ENCODE data around the gene TENM3. TPM values are rescaled to one million over a fixed set of nuclear protein-coding genes. Genes with fewer than 3 reads are reported as not detected.
"Not testable (repeated sequence)": the region's sequence is repeated elsewhere in the genome, so short reads cannot be mapped to it uniquely, and the experiment has no call there.

TENM3 gene
- total RNA-seq: 62.0 TPM

DNA sequence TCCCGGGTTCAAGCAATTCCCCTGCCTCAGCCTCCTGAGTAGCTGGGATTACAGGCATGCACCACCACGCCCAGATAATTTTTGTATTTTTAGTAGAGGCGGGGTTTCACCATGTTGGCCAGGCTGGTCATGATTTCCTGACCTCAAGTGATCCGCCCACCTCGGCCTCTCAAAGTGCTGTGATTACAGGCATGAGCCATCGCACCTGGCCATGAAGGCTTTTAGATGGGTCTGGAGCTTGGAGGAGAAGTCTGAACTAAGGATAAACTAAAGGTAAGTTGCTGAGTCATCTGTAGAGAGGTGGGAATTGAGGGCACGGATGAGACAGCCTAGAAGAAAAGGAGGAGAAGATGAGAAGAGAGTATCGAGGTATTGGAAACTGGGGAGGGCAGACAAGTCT is at the start of gene TENM3:
Gene TENM3, plus strand, starts transcription at position 199 of the 400 bp plus-strand sequence. CDS start 80,619 bp downstream, outside the sequence.
- DNase-seq: not testable (repeated sequence)

DNA sequence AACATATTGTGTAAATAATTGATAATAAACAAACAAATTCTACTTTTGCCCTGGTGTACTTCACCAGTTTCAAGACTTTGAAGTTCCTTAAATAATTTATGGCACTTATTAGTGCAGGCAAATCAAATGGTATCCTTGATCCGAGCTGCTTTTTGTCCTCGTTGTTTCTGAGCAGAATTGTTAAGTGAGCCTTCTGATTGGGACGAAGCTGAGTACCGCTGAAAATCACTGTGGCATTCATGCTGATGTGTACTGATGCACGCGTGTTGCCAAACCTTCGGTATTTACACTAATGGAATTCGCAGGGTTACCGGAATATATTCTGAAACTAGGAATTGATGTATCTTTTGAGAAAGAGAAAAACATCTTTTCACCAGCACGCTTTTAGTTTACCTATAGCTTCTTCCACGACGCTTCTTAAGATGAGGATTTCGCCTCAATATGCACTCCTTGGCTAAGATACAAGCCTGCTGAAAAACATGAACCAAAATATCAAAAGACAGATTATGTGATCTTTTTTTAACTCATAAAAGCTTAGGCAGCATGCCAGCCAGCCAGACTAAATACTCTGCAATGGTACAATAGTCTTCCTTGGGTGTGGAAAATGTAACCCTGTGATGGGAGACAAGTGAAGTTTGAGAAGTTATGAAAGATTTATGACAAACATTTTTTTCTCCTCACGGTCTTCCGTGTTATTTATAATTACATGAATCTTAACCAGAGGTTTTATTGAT is 48.9 kb upstream of the TENM3 start:
- peak; percentile 50 for DNase-seq

- DNase-seq: no peak
Measured at GRCh38 chr4:182197611-182198010, 45.6 kb upstream of the TENM3 start.

DNA sequence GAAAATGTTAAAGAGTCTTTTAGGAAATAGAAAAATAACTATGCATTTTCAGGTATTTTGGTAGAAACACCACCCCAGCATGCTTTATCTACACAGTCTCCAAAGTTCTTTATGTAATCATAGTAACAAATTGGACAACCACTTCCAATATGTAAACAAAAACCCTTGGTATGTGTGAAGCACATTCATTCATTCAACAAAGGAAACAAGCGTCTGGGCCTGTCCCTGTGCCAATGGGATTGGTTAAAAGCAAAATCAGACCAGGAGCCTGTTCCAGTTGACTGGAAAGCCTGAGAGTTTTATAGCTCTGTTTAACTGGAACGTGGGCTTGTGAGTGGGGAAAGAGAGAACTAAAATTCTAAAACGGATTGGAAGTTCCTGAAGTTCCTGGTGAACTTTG is 41.3 kb upstream of the TENM3 start:
- no peak for DNase-seq

- DNase-seq: no peak
Measured at GRCh38 chr4:182202650-182203049, 40.6 kb upstream of the TENM3 start.

- DNase-seq: no peak
Measured at GRCh38 chr4:182203872-182204411, 39.3 kb upstream of the TENM3 start.

DNA sequence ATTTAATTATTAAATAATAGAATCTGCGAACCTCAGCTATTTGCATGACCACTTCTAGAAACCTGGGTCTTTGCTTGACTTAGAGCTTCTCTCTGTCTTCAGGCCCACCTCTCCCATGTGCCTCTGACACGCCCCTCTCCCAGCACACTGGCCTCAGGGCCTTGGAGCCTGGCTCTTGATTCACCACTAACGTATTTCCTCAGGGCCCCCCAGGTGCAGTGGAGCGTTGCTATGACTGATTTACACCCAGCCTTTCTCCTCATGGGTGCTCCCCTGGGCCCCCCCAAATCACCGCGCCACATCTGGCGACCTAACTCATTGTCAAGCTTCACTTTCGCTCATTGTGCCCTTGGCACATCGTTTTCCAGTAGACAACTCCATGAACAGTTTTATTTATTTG is 37.9 kb upstream of the TENM3 start:
- DNase-seq: no peak

DNA sequence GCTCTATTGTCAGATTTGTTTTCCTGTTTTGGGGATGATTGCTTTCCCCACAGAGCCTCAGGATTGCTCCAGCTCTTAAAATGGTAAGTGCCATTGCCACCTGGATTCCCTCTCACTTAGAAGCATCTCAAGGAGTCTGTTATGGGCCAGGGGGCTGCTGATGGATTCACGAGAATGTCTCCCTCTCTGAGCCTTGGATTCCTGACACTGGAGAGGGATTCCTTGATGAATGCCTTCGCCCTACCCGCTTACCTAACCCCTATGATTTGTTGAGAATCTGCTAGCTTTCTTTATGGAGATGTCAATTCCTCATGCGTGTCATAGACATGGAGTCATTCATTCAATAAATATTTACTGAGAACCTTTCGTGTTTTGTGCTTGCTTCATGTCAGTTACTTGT is 36.9 kb upstream of the TENM3 start:
- no peak for DNase-seq

- DNase-seq: peak; percentile 36
Measured at GRCh38 chr4:182206916-182207315, 36.3 kb upstream of the TENM3 start.

DNA sequence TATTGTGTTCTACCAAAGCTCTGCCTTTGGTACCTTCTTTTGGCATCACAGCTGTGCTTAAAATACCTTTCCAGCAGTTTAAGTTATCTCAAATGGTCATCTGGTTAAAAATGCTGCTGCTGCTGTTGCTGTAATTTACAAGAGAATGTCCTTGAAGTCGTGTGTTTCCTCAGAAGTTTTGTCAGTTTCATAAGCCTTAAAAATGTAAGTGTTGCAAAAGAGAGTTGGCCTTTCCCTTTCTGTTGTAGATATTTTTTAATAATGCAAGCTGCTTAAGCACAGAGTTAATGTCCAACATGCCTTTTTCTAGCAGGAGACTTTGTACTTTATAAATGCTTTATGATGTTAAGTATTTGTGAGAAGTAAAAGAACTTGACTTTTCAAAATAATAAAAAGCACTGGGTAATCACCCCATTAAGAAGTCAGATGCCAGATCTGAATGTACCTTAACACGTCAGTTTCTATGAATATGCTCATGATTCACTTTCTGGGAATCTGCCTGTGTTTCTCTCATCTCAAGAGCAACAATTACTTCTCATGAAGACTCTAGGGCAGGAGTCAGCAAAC is 35.3 kb upstream of the TENM3 start:
- DNase-seq: peak; percentile 54

GRCh38 chr4:182208526-182209050 is 34.6 kb upstream of the TENM3 start:
- no peak for DNase-seq

- DNase-seq: peak; percentile 88
Measured at GRCh38 chr4:182212211-182212761, 30.9 kb upstream of the TENM3 start.

GRCh38 chr4:182213004-182213403 is 30.2 kb upstream of the TENM3 start:
- no peak for DNase-seq

- no peak for DNase-seq
Measured at GRCh38 chr4:182215148-182215547, 28.1 kb upstream of the TENM3 start.

DNA sequence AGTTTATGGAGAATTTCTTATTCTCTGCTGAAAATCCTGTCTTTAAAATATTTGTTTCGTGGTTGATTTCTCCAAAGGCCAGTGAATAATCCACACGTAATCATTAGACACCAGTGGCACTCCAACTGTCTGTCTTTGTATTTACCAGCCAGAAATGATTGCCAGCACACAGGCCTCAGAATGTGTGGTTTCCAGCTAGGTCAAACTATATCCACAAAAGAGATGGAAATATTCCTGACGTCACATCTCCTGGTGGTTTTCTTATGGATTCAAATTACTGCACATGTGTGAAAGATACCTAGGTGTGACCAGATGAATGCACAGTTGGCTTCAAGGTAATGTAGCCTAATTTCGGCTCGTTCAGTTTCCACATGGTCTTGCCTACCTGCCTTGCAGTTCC is 27.2 kb upstream of the TENM3 start:
- no peak for DNase-seq

- DNase-seq: no peak
Measured at GRCh38 chr4:182219411-182220056, 23.7 kb upstream of the TENM3 start.

DNA sequence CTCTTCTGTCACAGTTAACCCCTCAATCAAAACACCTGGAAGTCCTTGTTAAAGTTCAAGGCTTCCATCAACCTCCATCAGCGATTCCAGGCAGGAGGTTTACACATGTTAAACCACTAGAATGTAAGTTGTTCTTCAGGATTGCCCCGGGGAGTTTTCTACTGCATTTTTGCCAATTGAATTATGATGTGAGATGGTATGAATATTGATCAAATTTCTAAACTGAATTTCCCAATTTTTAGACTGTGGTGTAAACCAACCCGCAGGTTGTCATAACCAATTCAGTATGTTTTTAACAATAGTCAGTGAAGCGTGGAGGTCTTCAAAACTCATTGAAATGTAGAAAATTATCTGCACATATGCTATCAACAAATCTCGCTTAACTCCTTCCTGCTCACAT is 21.2 kb upstream of the TENM3 start:
- no peak for DNase-seq

- DNase-seq: no peak
Measured at GRCh38 chr4:182222766-182223165, 20.4 kb upstream of the TENM3 start.

DNA sequence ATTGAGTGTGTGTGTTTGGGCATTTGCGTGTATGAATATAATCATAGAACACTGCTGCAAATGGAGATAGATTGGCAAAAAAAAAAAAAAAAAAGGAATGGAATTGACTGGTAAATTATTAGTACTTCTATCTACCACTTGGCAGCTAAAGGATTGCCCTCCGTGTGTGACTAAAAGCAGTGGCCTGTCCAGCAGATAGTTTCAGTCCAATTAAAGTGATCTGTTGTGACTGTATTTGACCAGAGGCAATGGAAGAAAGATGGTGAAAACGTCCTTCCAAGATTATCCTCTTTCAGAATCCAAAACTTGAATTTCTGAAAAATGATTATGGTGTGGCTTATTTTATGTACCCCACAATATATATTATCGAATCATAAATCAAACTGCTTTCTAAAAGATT is 19.5 kb upstream of the TENM3 start:
- DNase-seq: no peak

GRCh38 chr4:182224192-182224850 is 18.9 kb upstream of the TENM3 start:
- DNase-seq: no peak

- no peak for DNase-seq
Measured at GRCh38 chr4:182225257-182225852, 17.8 kb upstream of the TENM3 start.

DNA sequence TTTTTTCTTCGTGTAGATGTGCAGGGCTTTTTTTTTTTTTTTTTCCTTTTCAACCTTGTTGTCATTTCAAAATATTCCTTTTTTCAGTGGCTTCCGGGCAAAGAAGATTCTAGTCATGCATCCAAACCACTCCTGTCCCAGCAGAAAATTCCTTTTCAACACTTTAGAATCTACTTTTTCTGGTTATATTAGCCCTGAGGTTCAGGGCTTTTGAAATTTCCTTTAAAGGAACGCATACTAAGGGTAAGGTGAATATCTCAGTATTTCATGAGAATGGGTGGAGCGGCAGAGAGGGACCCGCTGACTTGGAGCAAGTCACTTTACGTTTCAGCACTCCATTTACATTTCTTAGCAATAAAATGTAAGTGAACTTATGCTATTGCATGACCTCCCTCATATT is 15.6 kb upstream of the TENM3 start:
- no peak for DNase-seq
